HG02763 (cell line): ENCODE data around the gene DAAM1.

Experiments used
- ATAC-seq: cut with Tn5 transposase; IDR thresholded peaks from one replicate; pipeline ENCODE4 v1.9.1; 2021; ENCODE audit warnings: mild to moderate bottlenecking, moderate library complexity; ENCODE audit not compliant: unreplicated experiment

Gene DAAM1

DNA sequence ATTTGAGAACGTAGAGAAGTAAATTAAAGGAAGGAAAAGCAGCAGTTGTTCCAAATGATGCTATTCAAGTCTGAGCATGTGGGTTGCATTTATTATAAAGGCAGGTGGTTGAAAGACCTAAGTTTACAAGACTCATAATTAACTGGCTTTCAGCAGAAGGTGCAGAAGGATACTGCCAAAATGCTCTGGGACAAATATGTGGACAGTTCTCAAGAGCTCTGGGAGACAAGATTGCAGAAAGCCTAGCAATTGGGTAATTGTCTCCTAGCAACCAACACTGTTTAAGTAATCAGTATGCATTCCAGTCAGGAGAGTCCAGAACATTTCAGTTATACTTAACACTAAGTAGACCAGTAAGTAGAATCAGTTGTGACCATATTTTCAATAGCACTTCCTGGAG, 145.2 kb downstream of the DAAM1 start:
- no peak for ATAC-seq

DNA sequence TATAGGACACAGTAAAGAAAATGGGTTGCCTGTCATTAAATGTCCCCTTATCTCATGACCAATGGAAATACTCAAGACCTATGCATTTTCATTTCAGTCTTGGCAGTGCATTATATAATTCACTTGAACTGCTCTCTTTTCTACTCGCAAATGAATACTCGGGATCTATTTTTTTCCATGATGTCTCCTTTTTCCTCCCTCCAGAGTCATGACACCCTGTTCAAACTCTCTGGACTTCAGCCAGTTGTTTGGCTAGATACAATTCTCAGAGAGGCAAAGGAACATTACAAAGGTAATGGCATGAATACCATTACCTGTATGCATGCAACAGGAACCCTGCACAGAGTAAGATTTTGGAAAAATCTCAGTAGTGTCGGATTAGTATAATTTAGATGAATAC, 145.8 kb downstream of the DAAM1 start:
- no peak for ATAC-seq

DNA sequence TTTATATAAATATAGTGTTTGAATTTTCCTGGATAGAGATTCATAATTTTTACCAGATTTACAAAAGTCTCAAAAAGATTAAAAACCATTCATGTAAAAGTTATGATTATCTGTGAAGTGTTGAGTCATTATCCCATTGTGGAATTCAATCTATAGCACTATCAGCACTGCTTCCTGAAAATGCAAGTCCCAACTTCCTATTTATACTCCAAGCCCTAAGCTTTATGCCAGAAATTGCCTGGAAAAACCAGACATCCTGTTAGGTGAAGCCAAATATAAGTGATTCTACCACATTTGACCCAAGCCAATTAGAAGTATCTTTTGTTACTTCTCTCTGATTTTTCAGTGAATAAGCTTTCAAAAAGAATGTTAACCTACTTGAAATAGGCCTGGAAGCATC, 147.6 kb downstream of the DAAM1 start:
- ATAC-seq, result no peak

DNA sequence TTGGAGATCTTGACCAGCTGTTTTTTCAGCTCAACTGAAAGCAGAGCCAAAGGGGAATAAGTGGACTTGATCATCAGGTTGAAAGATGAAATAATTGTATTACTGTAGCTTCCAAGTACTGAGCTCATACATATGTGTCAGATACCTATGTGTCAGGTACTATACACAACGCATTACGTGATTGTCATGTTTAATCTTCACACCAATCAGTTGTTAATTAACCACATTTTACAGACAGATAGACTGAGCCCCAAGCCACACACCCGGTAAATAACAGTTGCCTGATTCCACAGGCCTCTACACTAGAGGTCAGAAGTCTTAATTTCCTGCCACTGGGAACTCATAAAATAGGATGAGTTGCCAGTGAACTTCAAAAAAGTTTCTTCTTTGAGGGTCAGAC, 148.2 kb downstream of the DAAM1 start:
- no peak for ATAC-seq

DNA sequence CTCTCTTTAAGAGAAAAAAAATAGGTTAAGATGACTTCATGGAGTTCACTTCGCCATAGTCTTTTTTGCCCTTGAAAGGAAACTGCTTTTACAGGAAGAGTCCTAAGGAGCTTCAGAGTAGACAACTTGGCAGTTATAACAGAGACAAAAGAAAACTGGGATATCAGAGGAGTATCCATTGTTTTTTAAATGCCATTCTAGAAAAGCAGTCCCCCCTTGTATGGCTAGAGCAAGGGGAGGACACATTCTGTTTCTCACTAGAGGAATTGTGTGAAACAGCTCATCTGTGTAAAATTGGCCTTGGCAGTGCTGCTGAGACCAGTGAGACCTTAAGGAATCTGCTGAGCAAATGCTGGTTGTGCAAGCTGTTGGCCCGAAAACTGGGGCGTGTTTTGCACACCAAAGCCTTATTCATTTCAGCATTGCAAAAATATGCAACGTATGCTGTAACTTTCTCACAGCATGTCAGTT, 148.7 kb downstream of the DAAM1 start:
- ATAC-seq, result no peak

DNA sequence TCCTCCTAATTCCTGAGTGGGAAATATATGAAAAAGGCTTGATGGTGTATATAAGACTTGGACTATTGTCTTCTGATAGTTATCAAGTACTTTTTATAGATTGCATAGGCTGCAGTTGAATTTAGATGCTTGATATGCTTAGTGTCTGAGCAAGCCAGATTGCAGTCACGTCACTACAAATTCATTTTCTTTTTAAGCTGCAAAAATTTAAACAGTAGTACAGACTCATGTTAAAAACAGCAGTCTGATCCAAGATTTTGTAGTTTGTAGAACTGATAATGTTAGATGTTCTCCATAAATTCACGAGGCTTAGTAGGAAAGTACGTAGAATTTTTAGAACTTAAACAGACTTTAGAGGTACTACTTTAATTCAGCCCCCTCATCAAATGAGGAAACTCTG, 150.3 kb downstream of the DAAM1 start:
- no peak for ATAC-seq

DNA sequence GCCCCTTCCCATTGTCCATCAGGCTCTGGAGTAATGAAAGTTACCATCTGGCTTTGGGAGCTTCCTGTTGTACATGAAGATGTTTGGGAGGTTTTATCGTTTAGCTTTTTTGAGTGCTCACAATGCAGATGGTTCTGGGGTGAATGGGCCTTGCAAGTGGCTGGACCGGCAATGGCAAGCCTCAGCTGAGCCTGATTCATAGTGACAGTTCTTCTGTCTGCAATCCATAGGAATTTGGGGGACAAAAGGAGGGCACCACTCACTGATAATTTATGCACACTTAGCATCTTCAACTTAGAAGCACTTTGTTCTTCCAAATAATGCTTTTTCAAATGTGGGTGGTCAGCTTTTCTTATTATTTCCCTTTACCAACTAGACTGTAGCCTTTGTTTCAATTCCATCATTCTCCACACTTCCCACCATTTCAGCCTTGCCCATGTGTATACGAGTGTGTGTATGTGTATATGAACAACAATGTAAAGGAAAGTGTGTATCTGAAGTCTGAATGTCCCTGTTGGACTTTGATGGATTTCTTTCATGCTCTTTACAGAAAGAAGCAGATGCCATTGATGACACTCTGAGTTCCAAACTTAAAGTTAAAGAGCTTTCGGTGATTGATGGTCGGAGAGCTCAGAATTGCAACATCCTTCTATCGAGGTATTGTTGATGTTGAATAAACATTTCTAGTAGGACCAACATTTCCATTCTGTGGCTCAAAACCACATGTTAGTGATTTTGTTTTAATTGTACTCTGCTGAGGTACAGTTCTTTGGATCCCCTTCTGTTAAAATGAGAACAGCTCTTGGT, 151.3 kb downstream of the DAAM1 start:
- ATAC-seq, result no peak

DNA sequence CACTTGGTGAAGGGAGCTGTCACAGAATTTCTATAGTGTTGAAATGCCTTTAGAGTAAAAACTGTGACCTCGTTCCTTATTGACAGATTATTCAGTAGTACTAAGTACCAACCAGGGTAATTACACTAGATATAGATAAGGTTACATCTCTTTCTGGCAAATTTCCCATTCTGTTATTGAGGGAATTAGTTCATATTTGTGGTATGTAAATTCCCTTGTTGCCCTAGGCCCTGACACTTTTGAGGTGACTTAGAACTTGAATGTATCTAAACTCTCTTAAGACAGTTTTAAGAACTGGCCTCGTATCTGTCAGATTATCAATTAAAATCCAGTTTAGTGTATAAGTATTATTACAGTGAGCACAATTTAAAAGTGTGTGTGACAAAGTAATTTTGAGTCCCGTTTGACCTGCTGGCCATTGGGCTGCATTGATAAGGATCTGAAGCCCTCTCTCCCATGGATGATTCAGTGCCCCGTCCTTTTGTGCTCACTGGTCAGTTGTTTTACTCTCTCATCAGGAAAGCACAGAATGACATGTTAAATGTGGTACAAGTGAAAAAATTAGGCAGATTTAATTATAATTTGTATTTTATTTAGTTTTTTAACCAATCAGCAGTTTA, 153.5 kb downstream of the DAAM1 start:
- ATAC-seq, result no peak

DNA sequence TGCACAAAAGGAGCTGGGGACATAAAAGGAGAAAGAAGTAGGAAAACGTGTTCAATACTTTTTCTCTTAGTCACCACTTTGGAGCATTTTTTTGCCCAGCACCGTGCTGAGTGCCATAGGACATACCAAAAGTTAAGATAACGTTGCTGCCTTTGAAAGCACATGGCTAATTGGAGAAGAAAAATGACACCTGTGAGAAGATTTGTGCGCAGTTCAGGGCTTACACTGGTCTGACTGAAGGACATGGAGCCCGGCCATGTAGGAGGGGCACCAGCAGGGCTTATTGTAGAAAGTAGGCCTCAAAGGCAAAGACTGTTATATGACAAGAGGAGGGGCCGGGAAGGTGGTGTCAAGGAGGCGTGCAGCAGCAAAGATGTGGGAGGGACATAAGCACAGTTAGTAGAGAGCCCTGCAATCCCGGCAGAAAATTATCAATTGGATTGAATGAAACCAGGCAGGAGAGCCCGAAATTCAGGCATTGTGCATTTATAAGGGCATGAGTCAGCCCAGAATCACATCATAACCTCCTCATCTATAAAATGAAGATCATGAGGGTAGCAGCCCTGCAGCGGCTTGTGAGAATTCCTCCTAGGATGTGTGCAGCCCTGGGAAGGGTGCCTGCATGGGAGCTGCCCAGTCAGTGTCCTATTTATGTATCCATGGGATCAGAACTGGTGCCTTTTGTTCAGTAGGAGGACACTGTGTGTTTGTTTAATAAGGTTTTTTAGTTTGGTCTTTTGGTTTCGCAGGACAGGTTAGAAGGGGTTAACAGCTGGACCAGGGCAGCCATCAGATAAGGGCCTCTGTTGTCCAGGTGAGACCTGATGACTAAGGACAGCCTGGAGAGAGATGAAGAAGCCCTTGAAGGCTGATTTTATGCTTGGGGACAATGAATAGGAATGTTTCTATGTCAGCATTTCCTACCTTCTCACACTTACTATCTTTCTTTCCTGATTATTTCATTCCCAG, 154.3 kb downstream of the DAAM1 start:
- no peak for ATAC-seq

DNA sequence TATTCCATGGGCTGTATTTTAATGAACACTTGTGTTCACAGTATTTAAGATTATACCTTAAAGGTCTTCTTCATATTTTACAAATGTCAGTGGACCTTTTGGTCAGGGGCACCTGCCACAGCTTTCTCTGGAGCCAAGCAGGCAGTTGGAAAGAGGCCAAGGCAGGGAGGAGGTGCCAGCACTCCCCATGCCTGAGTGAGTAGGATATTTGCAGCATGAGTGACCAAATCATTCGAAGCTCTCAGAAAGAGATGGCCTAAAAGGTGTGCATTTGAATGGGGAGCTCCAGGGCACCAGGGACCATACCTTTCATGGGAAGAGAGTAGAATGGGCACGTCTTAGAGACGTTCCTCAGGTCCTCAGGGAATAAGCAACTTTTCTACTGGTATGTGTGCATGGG, 155.1 kb downstream of the DAAM1 start:
- ATAC-seq, result no peak

DNA sequence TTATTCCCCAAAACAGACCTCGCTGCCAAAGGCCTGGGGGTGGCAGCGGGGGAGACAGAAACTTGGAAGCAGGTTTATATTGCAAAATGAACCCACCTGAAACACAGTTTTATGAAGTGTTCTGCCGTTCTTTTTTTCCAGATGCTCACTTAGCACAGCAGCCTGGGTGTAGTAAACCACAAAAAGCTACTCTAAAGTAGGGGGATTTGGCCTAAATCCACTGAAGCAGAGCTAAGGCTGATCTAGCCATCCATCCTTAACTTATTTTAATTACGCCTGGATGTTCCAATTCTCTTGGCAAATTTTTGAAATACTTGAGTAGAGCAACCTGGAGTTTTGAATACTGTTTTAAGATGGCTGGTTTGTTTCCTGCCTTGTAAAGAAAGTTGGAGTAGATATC, 155.5 kb downstream of the DAAM1 start:
- no peak for ATAC-seq

DNA sequence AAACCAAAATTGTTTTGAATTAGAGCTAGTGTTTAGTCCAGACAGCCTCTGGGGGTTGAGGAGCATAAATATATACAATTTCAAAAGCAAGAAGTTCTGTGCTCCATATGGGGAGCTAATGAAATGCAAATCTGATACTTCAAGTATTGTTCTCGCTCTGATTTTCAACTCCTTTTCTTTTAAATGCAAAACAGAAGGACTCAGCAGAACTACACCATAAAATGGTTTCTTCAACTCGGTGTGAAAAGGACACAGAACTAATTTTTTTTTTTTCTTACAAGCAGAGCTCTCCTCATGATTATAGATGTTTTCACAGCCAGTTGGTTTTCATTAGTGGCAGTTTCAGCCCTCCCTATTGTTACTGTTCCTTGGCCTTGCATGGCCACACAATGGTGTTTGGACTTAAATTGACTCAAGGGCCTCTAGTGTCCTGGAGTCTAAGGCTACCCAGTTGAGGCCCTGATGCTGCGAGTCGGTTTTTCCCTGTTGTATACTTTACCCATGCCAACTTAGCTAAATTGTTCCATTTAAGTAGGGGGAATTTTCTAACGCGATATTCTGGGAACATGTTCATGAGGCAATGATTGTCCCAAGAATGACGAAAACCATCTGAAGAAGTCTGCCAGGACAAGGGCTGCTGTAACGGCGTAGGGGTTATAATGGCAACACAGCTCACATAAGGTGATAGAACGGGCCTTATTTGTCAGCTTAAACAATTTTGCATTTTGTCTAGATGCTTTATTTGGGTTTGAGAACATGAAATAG, 156.4 kb downstream of the DAAM1 start:
- ATAC-seq, result no peak

DNA sequence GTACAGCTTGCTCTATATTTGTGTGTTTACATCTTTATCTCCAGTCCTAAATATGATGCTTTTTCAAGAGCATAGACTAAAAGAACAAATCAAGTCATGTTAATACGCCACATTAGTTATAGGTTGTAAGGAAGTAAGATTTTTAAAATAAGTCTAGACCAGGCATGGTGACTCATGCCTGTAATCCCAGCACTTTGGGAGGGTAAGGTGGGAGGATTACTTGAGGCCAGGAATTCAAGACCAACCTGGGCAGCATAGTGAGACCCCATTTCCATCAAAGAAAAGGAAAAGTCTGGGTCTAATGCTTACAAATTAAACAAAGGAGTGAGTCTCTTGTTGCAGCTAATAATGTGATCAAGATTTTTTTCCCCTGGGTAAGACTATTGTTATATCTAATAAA, 157.9 kb downstream of the DAAM1 start:
- no peak for ATAC-seq

DNA sequence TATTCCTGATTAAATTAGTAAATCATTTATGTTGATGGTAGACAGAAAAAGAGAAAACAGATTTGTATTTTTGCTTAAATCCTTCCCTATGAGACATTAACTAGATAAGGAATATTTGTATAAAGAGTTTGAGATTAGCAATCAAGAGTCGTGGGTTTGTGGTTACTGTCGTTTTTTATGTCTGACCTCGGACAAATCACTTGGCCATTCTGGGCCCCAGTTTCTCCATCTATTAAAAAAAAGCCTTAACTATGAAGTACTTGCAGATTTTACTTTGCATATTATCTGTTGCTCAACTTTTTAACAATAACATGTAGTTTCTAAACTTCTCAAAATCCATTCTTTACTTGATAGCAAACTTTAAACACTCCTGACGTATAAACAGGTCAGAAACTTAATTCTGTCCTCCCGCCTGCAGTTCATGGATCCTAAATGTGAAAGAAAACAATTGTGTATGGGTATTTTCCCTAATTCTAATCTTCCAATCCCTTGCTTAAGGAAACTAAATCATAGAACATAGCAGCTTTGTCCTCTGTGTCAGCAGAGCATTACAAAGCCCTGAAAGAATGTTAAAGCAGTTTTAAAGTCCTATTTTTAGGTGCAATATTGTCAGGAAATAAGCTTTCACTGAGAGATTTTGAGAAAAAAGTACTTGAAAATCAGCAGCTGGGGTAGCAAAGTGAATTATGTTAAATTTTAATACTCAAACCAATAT, 158.5 kb downstream of the DAAM1 start:
- ATAC-seq, result no peak

DNA sequence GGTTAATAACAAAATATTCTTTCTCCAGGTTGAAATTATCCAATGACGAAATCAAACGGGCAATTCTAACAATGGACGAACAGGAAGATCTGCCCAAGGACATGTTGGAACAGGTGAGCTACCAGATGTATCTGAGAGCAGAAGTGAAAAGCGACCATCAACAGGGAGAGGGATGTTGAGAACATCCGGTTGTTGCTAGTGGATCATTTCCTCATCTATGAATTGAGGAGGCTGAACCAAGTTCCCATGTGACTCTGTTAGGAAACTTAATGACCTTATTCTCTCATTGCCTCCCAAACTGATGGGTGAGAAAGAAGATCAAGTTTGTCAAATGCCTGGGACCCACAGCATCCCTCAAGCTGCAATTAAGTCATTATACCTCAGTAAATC, 159.0 kb downstream of the DAAM1 start:
- no peak for ATAC-seq

DNA sequence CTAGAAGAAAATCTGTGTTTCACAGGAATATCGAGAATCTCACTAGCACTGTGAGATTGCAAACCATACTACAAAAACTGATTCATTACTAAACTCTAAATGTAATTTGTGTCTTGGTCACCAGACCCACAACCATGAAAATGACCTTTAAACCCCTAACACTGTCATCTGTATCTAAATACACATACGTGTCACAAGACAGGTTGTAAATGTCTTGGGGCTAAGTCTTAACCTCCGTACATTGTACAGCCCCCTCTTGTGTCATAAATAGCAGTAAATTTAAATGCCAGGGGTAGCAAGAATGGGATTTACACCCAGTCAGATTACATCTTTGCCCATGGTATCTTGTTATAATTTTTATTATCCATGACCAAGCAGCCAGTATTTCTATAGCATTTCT, 159.4 kb downstream of the DAAM1 start:
- no peak for ATAC-seq

DNA sequence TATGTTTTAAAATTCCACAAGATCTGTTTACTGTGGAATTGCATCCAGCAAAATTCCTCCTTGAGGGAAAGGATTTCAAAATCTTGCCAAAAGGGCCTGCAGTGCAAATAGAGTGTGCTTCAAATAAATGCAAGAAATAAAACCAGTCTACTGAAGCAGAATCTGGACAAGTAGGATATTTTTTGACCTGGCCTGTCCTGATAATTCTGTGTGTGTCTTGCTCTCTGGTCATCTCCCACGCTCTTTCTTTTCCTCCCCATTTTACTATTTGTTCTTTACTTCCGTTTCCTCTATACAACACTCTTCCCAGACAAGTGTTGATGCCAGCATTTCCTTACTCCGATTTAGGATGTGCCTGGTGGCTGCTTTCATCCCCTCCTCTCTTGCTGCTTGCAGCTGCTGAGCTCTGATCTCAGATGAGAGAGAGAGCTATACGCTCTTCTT, 160.8 kb downstream of the DAAM1 start:
- ATAC-seq, result no peak

DNA sequence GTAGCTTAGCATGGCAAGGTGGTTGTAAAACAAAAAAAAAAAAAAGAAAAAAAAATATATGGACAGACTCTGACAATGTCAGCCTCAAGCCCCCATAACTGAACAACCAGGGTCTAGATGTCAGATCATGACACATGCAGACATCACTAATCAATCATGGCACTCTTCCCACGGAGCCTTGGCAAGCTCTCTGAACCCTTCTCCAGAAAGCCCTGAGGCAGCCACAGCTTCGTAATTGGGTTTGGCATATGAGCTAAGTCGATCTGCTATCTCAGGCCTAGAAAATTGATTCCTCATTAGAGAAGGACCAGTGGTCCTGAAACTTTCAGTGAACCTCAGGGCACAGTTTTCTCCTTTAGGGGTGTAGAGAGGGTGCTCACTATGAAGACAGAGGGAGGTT, 164.5 kb downstream of the DAAM1 start:
- no peak for ATAC-seq

DNA sequence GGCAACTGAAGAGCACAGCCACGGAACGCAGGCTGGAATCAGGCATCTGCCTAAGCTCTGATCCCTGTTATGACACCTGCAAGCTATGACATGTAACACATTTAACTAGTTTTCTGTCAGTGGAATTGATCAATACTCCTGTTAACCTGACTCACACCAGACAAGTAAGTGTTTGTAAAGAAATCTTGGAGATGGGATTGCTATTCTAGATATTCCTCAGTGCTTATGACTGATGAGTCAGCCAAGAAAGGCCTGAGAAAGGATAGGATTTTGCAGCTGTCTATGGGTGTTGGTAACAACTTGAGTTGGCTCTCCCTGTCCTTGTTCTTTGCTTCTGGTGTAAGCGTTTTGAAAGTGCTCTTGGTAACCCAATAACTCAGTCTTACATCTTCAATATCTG, 166.2 kb downstream of the DAAM1 start:
- ATAC-seq, result no peak

DNA sequence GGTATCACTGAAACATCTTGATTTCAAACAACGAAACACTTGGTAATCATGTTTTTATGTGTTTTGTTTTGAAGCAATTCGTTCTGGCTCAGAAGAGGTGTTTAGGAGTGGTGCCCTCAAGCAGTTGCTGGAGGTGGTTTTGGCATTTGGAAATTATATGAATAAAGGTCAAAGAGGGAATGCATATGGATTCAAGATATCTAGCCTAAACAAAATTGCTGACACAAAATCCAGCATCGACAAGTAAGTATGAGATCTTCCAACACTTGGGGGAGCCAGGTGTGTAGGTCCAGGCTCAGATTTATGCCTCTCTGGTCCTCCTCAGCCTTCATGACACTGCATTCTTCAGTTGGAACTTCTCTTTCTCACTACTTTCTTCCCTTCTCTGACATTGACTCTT, 166.6 kb downstream of the DAAM1 start:
- ATAC-seq, result no peak
